Head of caudate nucleus (tissue), 42 donors: ENCODE results near the gene UBLCP1.
"Not testable (repeated sequence)": the region's sequence is repeated elsewhere in the genome, so short reads cannot be mapped to it uniquely, and the experiment has no call there.

Experiments
- DNase-seq, 42 donors: peaks; one replicate each; pipeline versions ENCODE4 v3.0.0 to v3.0.0-alpha.2; 2020 to 2021; ENCODE audit warnings: mixed read lengths in 7 of 42
- intact Hi-C: fragments of 100-400 bp; cut with DNase I; formaldehyde crosslinking; loops from one replicate; pipeline ENCODE4 v1.15.0; 2022

Gene UBLCP1

GRCh38 chr5:159262859-159263568, at the start of gene UBLCP1:
UBLCP1 (plus strand) TSS chr5:159263290; CDS start chr5:159268916, 5,626 bp downstream.
- DNase-seq, result peak; percentile 53 to 91 (median 80)
- intact Hi-C loops, result loop anchor here (2.0 kb wide), 1 partner anchor 54 kb away; the partner anchor contains the start of gene RNF145

GRCh38 chr5:159214486-159215271, 48.4 kb upstream of the UBLCP1 start:
- no peak for DNase-seq
- intact Hi-C loops, result no loop called here

- intact Hi-C loops, result no loop called here
- DNase-seq, result no peak
Measured at GRCh38 chr5:159215886-159216285, 47.2 kb upstream of the UBLCP1 start.

- DNase-seq, result no peak
- intact Hi-C loops, result no loop called here
Measured at GRCh38 chr5:159216454-159216853, 46.6 kb upstream of the UBLCP1 start.

- DNase-seq, result no peak
- intact Hi-C loops, result no loop called here
Measured at GRCh38 chr5:159217236-159217635, 45.9 kb upstream of the UBLCP1 start.

GRCh38 chr5:159218595-159219023, 44.5 kb upstream of the UBLCP1 start:
- no peak for DNase-seq
- intact Hi-C loops, result no loop called here

- intact Hi-C loops, result no loop called here
Measured at GRCh38 chr5:159220206-159220605, 42.9 kb upstream of the UBLCP1 start.

GRCh38 chr5:159223469-159223868, 39.6 kb upstream of the UBLCP1 start:
- DNase-seq, result no peak
- intact Hi-C loops, result no loop called here

More at GRCh38 chr5:159220206-159220605, 42.9 kb upstream of the UBLCP1 start:
- DNase-seq, result no peak

- intact Hi-C loops, result no loop called here
- no peak for DNase-seq
Measured at GRCh38 chr5:159224471-159224870, 38.6 kb upstream of the UBLCP1 start.

GRCh38 chr5:159226451-159226850, 36.6 kb upstream of the UBLCP1 start:
- DNase-seq, result no peak
- intact Hi-C loops, result no loop called here

- intact Hi-C loops, result no loop called here
- DNase-seq, result no peak
Measured at GRCh38 chr5:159227452-159227851, 35.6 kb upstream of the UBLCP1 start.

- DNase-seq, intact Hi-C loops: not testable (repeated sequence)
Measured at GRCh38 chr5:159228097-159228496, 35.0 kb upstream of the UBLCP1 start.

GRCh38 chr5:159230657-159231056, 32.4 kb upstream of the UBLCP1 start:
- intact Hi-C loops, result no loop called here

GRCh38 chr5:159231167-159231566, 31.9 kb upstream of the UBLCP1 start:
- no peak for DNase-seq
- intact Hi-C loops, result no loop called here

More at GRCh38 chr5:159230657-159231056, 32.4 kb upstream of the UBLCP1 start:
- DNase-seq, result no peak

GRCh38 chr5:159235871-159236520, 27.1 kb upstream of the UBLCP1 start:
- intact Hi-C loops, DNase-seq: not testable (repeated sequence)

- DNase-seq, result no peak
- intact Hi-C loops, result no loop called here
Measured at GRCh38 chr5:159240301-159240870, 22.7 kb upstream of the UBLCP1 start.

- intact Hi-C loops, result no loop called here
- DNase-seq, result no peak
Measured at GRCh38 chr5:159241946-159242552, 21.0 kb upstream of the UBLCP1 start.

GRCh38 chr5:159242656-159243055, 20.4 kb upstream of the UBLCP1 start:
- no peak for DNase-seq
- intact Hi-C loops, result no loop called here

GRCh38 chr5:159243385-159243784, 19.7 kb upstream of the UBLCP1 start:
- intact Hi-C loops, result no loop called here
- DNase-seq, result no peak
